OCI-LY7 (cell line): ENCODE data around the gene FNTB. TPM values are rescaled to one million over a fixed set of nuclear protein-coding genes. Genes with fewer than 3 reads are reported as not detected.

Experiments used
- microRNA-seq: library from miRNA; unstranded; fragments of <30 nt; microRNA quantifications from one replicate; pipeline ENCODE4 v1.2.0, GENCODE V29; 2022; ENCODE audit warnings: borderline replicate concordance
- small RNA-seq: library from RNA; depleted of rRNA; stranded (forward); fragments of <200 nt; gene quantifications from one replicate; pipeline ENCODE3, GENCODE V24; 2014
- total RNA-seq, 2 experiments: library from RNA; depleted of rRNA in 1 of 2; stranded (reverse); fragments of >200 nt in 1 of 2; shearing (Covaris generic) in 1 of 2; gene quantifications; 2 replicates each; pipeline ENCODE4 v1.2.3, GENCODE V29; 2014 to 2022

Gene FNTB
- total RNA-seq, 2 experiments from 2014 or later: 9.2 to 18.0 TPM

Small RNA genes within 50 kb of the gene (microRNA-seq; reads per million reads assigned to microRNA genes)
- not detected for gene MIR4706

Small RNA genes within 50 kb of the gene (small RNA-seq; reads per million reads assigned to genes)
- 0.16 reads per million for gene MIR4706

Other genes starting within 250 kb of the FNTB start
- gene SPTB, start 107.0 kb upstream of the FNTB start, total RNA-seq (2014; rRNA removed; shearing (Covaris generic)): not detected in 2 replicates
- not detected in 2 replicates for gene SPTB, start 107.0 kb upstream of the FNTB start, total RNA-seq (2022)
- gene CHURC1, start 72.4 kb upstream of the FNTB start, total RNA-seq (2014; rRNA removed; shearing (Covaris generic)): 33.0 and 34.0 TPM in 2 replicates
- 54.6 and 72.5 TPM in 2 replicates for gene CHURC1, start 72.4 kb upstream of the FNTB start, total RNA-seq (2022)
- not detected in 2 replicates for gene GPX2, start 44.1 kb upstream of the FNTB start, total RNA-seq (2014; rRNA removed; shearing (Covaris generic))
- not detected in 2 replicates for gene GPX2, start 44.1 kb upstream of the FNTB start, total RNA-seq (2022)
- 0.38 and 1.2 TPM in 2 replicates for gene RAB15, start 14.6 kb upstream of the FNTB start, total RNA-seq (2014; rRNA removed; shearing (Covaris generic))
- not detected in 2 replicates for gene RAB15, start 14.6 kb upstream of the FNTB start, total RNA-seq (2022)
- gene MAX, start 115.6 kb downstream of the FNTB start, total RNA-seq (2014; rRNA removed; shearing (Covaris generic)): 49.1 and 58.3 TPM in 2 replicates
- 91.2 and 94.1 TPM in 2 replicates for gene MAX, start 115.6 kb downstream of the FNTB start, total RNA-seq (2022)